OCI-LY3 (cell line): ENCODE data around the gene NUP62CL.

Source experiments
- EZH2phosphoT487 ChIP-seq: fragments of 200-600 bp; shearing (Covaris generic); IDR thresholded peaks from 2 replicates; pipeline ENCODE4 v1.6.1; 2018; ENCODE audit warnings: antibody characterized with exemption, mixed run types, low read depth
- TF ChIP-seq, protein P1 (sequence below): fragments of 200-600, 300-600 bp; sonication (generic); IDR thresholded peaks from 2 replicates; pipeline ENCODE4 v1.5.1; 2014; ENCODE audit warnings: antibody characterized with exemption, low read length, low read depth

DNA sequence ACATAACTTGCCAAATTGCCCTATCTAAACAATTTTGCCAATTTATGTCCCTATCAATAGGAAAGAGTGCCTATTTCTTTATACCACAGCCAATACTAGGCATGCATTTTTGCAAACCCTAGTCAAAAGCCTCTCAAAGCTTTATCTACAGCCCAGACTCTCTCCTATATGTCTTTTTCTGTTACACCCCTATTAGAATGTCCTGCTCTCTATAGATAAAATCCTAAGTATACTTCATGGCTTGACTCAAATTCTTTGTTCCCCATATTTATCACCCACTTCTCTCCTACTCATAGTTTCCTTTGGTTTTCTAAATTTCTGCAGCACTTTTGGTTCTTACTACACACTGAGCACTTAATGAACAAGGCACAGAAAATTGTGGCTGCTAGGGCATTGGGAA lies 38.0 kb downstream of the NUP62CL start:
- TF ChIP-seq, protein P1, sequence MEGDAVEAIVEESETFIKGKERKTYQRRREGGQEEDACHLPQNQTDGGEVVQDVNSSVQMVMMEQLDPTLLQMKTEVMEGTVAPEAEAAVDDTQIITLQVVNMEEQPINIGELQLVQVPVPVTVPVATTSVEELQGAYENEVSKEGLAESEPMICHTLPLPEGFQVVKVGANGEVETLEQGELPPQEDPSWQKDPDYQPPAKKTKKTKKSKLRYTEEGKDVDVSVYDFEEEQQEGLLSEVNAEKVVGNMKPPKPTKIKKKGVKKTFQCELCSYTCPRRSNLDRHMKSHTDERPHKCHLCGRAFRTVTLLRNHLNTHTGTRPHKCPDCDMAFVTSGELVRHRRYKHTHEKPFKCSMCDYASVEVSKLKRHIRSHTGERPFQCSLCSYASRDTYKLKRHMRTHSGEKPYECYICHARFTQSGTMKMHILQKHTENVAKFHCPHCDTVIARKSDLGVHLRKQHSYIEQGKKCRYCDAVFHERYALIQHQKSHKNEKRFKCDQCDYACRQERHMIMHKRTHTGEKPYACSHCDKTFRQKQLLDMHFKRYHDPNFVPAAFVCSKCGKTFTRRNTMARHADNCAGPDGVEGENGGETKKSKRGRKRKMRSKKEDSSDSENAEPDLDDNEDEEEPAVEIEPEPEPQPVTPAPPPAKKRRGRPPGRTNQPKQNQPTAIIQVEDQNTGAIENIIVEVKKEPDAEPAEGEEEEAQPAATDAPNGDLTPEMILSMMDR, result no peak
- no peak for TF ChIP-seq EZH2phosphoT487
